Caco-2 (cell line): Measurements from ENCODE around the gene SLC26A1. TPM values are rescaled to one million over a fixed set of nuclear protein-coding genes. Genes with fewer than 3 reads are reported as not detected.

Experiments used
- BruUV-seq: library from RNA; stranded (reverse); fragments of 400-500 nt; replicated peaks from 2 replicates; lab custom pipeline; 2021; lab: Mats Ljungman, UMichigan
- CTCF ChIA-PET: fragments of 300-600 bp; sonication (Branson Sonifier 250); formaldehyde crosslinking; loops from one replicate; lab custom pipeline; 2022; ENCODE audit warnings: antibody characterized with exemption; lab: Charles Lee
- POLR2A ChIA-PET: fragments of 300-600 bp; sonication (Branson Sonifier 250); formaldehyde crosslinking; loops from one replicate; lab custom pipeline; 2022; ENCODE audit warnings: antibody characterized with exemption; lab: Charles Lee
- DNase-seq, 2 experiments: peaks; one replicate each; pipeline versions ENCODE4 v3.0.0 to v3.0.0-alpha.2; 2020 to 2022
- H3K27me3 ChIP-seq: replicated peaks from 2 replicates; pipeline ENCODE4 v1.6.0; 2011; ENCODE audit warnings: low read length; ENCODE audit not compliant: control insufficient read depth, insufficient read depth
- H3K36me3 ChIP-seq: 2 replicates; pipeline ENCODE4 v1.5.1; 2011; ENCODE audit warnings: low read length; ENCODE audit not compliant: control insufficient read depth, insufficient read depth
- H3K4me1 ChIP-seq: fragments of 250-450 bp; sonication (Bioruptor Pico); 2 replicates; pipeline ENCODE4 v1.5.1; 2020; ENCODE audit warnings: mild to moderate bottlenecking
- H3K4me3 ChIP-seq: 2 replicates; pipeline ENCODE4 v1.5.1; 2011; ENCODE audit warnings: low read depth, mild to moderate bottlenecking, control low read depth, low read length
- H3K9me3 ChIP-seq: fragments of 250-450 bp; sonication (Bioruptor Pico); 2 replicates; pipeline ENCODE4 v1.5.1; 2020; ENCODE audit warnings: mild to moderate bottlenecking, moderate library complexity
- H3K27ac Mint-ChIP-seq: one replicate; pipeline ENCODE4 v1.8.0; 2022; ENCODE audit warnings: mixed read lengths; ENCODE audit not compliant: unreplicated experiment
- H3K27me3 Mint-ChIP-seq: one replicate; pipeline ENCODE4 v1.8.0; 2022; ENCODE audit warnings: mixed read lengths; ENCODE audit not compliant: insufficient read depth, unreplicated experiment
- H3K36me3 Mint-ChIP-seq: one replicate; pipeline ENCODE4 v1.8.0; 2022; ENCODE audit warnings: mild to moderate bottlenecking, mixed read lengths; ENCODE audit not compliant: insufficient read depth, unreplicated experiment
- H3K4me1 Mint-ChIP-seq: one replicate; pipeline ENCODE4 v1.8.0; 2022; ENCODE audit warnings: low read depth, mixed read lengths; ENCODE audit not compliant: unreplicated experiment
- H3K4me3 Mint-ChIP-seq: one replicate; pipeline ENCODE4 v1.8.0; 2022; ENCODE audit warnings: mild to moderate bottlenecking, moderate library complexity, mixed read lengths; ENCODE audit not compliant: unreplicated experiment
- H3K9me3 Mint-ChIP-seq: one replicate; pipeline ENCODE4 v1.8.0; 2022; ENCODE audit warnings: mixed read lengths; ENCODE audit not compliant: unreplicated experiment
- intact Hi-C: fragments of 100-400 bp; cut with micrococcal nuclease; formaldehyde crosslinking; loops from one replicate; pipeline ENCODE4 v1.10.0; 2022; ENCODE audit not compliant: unreplicated experiment
- total RNA-seq: library from RNA; stranded (reverse); gene quantifications from 2 replicates; pipeline ENCODE4 v1.2.3, GENCODE V29; 2022
- TF ChIP-seq, protein P1 (sequence below), 2 experiments: fragments of 200-600 bp in 1 of 2; IDR thresholded peaks; 1 replicate in 1 of 2; 2 replicates in 1 of 2; pipeline versions ENCODE4 v1.5.1 to v1.8.0; 2011 to 2022; ENCODE audit warnings: antibody characterized with exemption in 1 of 2, control low read depth in 1 of 2, inconsistent platforms in 1 of 2, low read depth in 1 of 2, low read length in 1 of 2, mild to moderate bottlenecking in 1 of 2, moderate library complexity in 1 of 2; ENCODE audit not compliant: insufficient read depth in 1 of 2, severe bottlenecking in 1 of 2, unreplicated experiment in 1 of 2

The SLC26A1 gene
- total RNA-seq, 1 experiment from 2014 or later, result 9.6 TPM

GRCh38 chr4:972651-973424, 20.4 kb downstream of the SLC26A1 start:
- TF ChIP-seq, protein P1, sequence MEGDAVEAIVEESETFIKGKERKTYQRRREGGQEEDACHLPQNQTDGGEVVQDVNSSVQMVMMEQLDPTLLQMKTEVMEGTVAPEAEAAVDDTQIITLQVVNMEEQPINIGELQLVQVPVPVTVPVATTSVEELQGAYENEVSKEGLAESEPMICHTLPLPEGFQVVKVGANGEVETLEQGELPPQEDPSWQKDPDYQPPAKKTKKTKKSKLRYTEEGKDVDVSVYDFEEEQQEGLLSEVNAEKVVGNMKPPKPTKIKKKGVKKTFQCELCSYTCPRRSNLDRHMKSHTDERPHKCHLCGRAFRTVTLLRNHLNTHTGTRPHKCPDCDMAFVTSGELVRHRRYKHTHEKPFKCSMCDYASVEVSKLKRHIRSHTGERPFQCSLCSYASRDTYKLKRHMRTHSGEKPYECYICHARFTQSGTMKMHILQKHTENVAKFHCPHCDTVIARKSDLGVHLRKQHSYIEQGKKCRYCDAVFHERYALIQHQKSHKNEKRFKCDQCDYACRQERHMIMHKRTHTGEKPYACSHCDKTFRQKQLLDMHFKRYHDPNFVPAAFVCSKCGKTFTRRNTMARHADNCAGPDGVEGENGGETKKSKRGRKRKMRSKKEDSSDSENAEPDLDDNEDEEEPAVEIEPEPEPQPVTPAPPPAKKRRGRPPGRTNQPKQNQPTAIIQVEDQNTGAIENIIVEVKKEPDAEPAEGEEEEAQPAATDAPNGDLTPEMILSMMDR (IDR thresholded peaks at IDR 0.05; ENCODE audit: insufficient read depth in 1 of 2, low read depth in 1 of 2, low read length in 1 of 2, severe bottlenecking in 1 of 2, unreplicated experiment in 1 of 2), result no peak
- peaks cover 6% of the 10 kb centered on the region; the same call in 1 of the 2 replicates for H3K4me1 ChIP-seq
- POLR2A ChIA-PET, result interaction anchor here (0.6 kb wide), 1 partner anchor 14 kb away, joined by 3 read pairs; the partner anchor contains the start of gene IDUA
- Mint-ChIP-seq H3K27ac (no peak overlapping the region), H3K27me3 (no peaks in the 10 kb centered on the region), H3K9me3 (no peaks in the 10 kb centered on the region), H3K4me1 (no peaks in the 10 kb centered on the region), H3K36me3 (peaks cover 11% of the 10 kb centered on the region), H3K4me3 (peak overlapping the region; percentile 64)
- no TSS peak for BruUV-seq
- H3K4me3 ChIP-seq, result peak overlapping the region; percentile 70
- H3K9me3 ChIP-seq, result no peaks in the 10 kb centered on the region; the same call in 1 of the 2 replicates
- CTCF ChIA-PET, result no interaction called here
- no peak for DNase-seq
- intact Hi-C loops, result loop anchor here (2.0 to 5.0 kb wide), 2 partner anchors 14 to 41 kb away; partner anchors contain the start of genes GAK, IDUA and TMEM175
- no peaks in the 10 kb centered on the region for H3K27me3 ChIP-seq
- no peaks in the 10 kb centered on the region for H3K36me3 ChIP-seq

DNA sequence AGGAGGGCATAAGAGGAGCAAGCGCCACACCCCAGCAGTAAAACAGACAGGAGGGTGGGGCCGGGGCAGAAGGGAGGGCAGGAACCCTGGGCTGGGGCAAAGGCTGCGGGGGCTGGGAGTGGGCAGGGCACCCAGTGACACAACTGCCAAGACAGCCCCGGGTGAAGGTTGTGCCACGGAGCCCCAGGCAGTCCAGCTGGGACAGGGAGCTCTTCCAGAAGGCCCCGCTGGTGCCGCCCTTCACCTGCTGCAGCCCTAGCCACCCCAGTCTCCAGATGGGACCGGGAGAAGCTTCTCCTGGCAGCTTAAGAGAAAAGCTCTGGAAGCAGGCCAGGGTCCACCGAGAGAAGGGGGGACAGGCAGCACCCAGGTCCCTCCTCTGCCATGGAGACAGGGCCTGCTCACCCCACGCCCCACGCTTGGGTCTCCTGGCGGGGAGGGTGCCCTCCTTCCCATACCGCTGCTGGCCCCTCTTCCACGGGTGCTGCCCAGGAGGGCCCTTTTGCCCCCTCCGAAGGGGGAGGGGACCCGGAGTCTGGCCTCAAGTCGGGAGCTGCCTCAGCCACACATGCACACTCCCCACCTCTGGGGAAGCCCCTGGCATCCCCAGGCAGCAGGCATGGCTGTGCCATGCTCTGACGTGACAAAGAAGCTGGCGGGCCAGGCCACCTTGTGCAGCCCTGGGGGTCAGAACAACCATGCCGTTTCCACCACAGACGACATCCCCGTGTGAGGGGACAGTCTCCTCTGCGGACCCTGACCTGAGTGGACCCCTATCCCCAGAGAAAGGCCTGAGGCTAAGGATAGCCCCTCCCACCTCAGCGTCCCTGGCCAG, 21.3 kb downstream of the SLC26A1 start:
- Histone ChIP-seq H3K4me1 (peaks cover 6% of the 10 kb centered on the region; the same call in 1 of the 2 replicates), H3K9me3 (no peaks in the 10 kb centered on the region; the same call in 1 of the 2 replicates), H3K36me3 (no peaks in the 10 kb centered on the region), H3K27me3 (no peaks in the 10 kb centered on the region), H3K4me3 (peak overlapping the region; percentile 70)
- Mint-ChIP-seq H3K27me3 (no peaks in the 10 kb centered on the region), H3K4me3 (peak overlapping the region; percentile 64), H3K4me1 (no peaks in the 10 kb centered on the region), H3K36me3 (peaks cover 11% of the 10 kb centered on the region), H3K9me3 (no peaks in the 10 kb centered on the region), H3K27ac (no peak overlapping the region)
- CTCF ChIA-PET, result no interaction called here
- TF ChIP-seq, protein P1 (IDR thresholded peaks at IDR 0.05; ENCODE audit: insufficient read depth in 1 of 2, low read depth in 1 of 2, low read length in 1 of 2, severe bottlenecking in 1 of 2, unreplicated experiment in 1 of 2), result no peak
- intact Hi-C loops, result loop anchor here (2.0 to 5.0 kb wide), 2 partner anchors 15 to 40 kb away; partner anchors contain the start of genes GAK, IDUA and TMEM175
- POLR2A ChIA-PET, result no interaction called here
- DNase-seq, result no peak
- BruUV-seq, result no TSS peak
